ENCODE data around the gene THUMPD3.

Gene THUMPD3

GRCh38 chr3:9428411-9428810 is 65.6 kb downstream of the THUMPD3 start:
- Histone ChIP-seq H3K9me3 (ENCODE audit: control insufficient read depth, low read length) (no peaks in the 10 kb centered on the region), H3K36me3 (ENCODE audit: control insufficient read depth, insufficient read depth, low read length) (no peaks in the 10 kb centered on the region), H3K79me2 (peaks cover 41% of the 10 kb centered on the region), H2AFZ (no peak overlapping the region), H3K4me2 (ENCODE audit: low read length) (no peak overlapping the region), H3K4me3 (ENCODE audit: low read depth, low read length) (no peak overlapping the region), H3K27ac (no peak overlapping the region), H3K9ac (no peak overlapping the region), H3K27me3 (ENCODE audit: control insufficient read depth, insufficient read depth, low read length) (no peaks in the 10 kb centered on the region), H3K4me1 (peaks cover 7% of the 10 kb centered on the region)
- TF ChIP-seq CTCF (IDR thresholded peaks at IDR 0.05): no peak

GRCh38 chr3:9430733-9431132 is 67.9 kb downstream of the THUMPD3 start:
- H3K27me3 ChIP-seq (ENCODE audit: control insufficient read depth, insufficient read depth, low read length): no peaks in the 10 kb centered on the region
- peaks cover 64% of the 10 kb centered on the region for H3K79me2 ChIP-seq
- no peak overlapping the region for H3K9ac ChIP-seq
- H3K4me1 ChIP-seq: peaks cover 3% of the 10 kb centered on the region
- H3K4me2 ChIP-seq (ENCODE audit: low read length): no peak overlapping the region
- no peaks in the 10 kb centered on the region for H3K36me3 ChIP-seq (ENCODE audit: control insufficient read depth, insufficient read depth, low read length)
- no peak overlapping the region for H2AFZ ChIP-seq
- TF ChIP-seq CTCF (IDR thresholded peaks at IDR 0.05): no peak
- no peaks in the 10 kb centered on the region for H3K9me3 ChIP-seq (ENCODE audit: control insufficient read depth, low read length)
- H3K4me3 ChIP-seq (ENCODE audit: low read depth, low read length): no peak overlapping the region
- H3K27ac ChIP-seq: no peak overlapping the region

GRCh38 chr3:9433627-9434521 is 71.0 kb downstream of the THUMPD3 start:
- Histone ChIP-seq H3K79me2 (peaks cover 65% of the 10 kb centered on the region), H3K36me3 (ENCODE audit: control insufficient read depth, insufficient read depth, low read length) (no peaks in the 10 kb centered on the region), H3K4me2 (ENCODE audit: low read length) (no peak overlapping the region), H3K9me3 (ENCODE audit: control insufficient read depth, low read length) (no peaks in the 10 kb centered on the region), H3K4me3 (ENCODE audit: low read depth, low read length) (no peak overlapping the region), H3K27ac (no peak overlapping the region), H3K9ac (no peak overlapping the region), H2AFZ (no peak overlapping the region), H3K27me3 (ENCODE audit: control insufficient read depth, insufficient read depth, low read length) (no peaks in the 10 kb centered on the region), H3K4me1 (no peaks in the 10 kb centered on the region)
- TF ChIP-seq CTCF (IDR thresholded peaks at IDR 0.05): no peak

GRCh38 chr3:9435316-9435715 is 72.5 kb downstream of the THUMPD3 start:
- Histone ChIP-seq H3K4me1 (no peaks in the 10 kb centered on the region), H3K27ac (no peak overlapping the region), H3K9ac (no peak overlapping the region), H3K36me3 (ENCODE audit: control insufficient read depth, insufficient read depth, low read length) (no peaks in the 10 kb centered on the region), H3K27me3 (ENCODE audit: control insufficient read depth, insufficient read depth, low read length) (no peaks in the 10 kb centered on the region), H3K4me3 (ENCODE audit: low read depth, low read length) (no peak overlapping the region), H3K4me2 (ENCODE audit: low read length) (no peak overlapping the region), H3K79me2 (peaks cover 67% of the 10 kb centered on the region), H3K9me3 (ENCODE audit: control insufficient read depth, low read length) (no peaks in the 10 kb centered on the region), H2AFZ (no peak overlapping the region)
- no peak for TF ChIP-seq CTCF (IDR thresholded peaks at IDR 0.05)
